Ovary (tissue), 9 donors: Measurements from ENCODE around the gene MYT1. TPM values are rescaled to one million over a fixed set of nuclear protein-coding genes. Genes with fewer than 3 reads are reported as not detected.

ENCODE experiments used
- DNase-seq, 5 donors: peaks; one replicate each; pipeline ENCODE4 v3.0.0-alpha.2; 2019 to 2020
- H3K27ac ChIP-seq, 2 donors: fragments of 200-600 bp; one replicate each; pipeline versions ENCODE4 v1.5.1 to v1.8.0; 2019 to 2022
- H3K27me3 ChIP-seq: fragments of 200-600 bp; one replicate; pipeline ENCODE4 v1.8.0; 2022
- H3K36me3 ChIP-seq: fragments of 200-600 bp; sonication (generic); one replicate; pipeline ENCODE4 v1.5.1; 2019
- H3K4me1 ChIP-seq: one replicate; pipeline ENCODE4 v1.8.1; 2013; ENCODE audit warnings: mild to moderate bottlenecking, moderate library complexity; ENCODE audit not compliant: insufficient read depth
- H3K4me3 ChIP-seq: fragments of 200-600 bp; sonication (generic); one replicate; pipeline ENCODE4 v1.5.1; 2017
- H3K9me3 ChIP-seq, 2 donors: fragments of 200-600 bp in 1 of 2; sonication (generic) in 1 of 2; one replicate each; pipeline versions ENCODE4 v1.5.1 to v1.8.1; 2013 to 2019; ENCODE audit warnings: mild to moderate bottlenecking in 1 of 2, moderate library complexity in 1 of 2
- CTCF ChIP-seq, 3 donors: fragments of 450-650 bp in 2 of 3; fragments of 200-600 bp in 1 of 3; IDR thresholded peaks; one replicate each; pipeline versions ENCODE4 v1.5.1 to v1.8.0; 2016 to 2022; ENCODE audit warnings: antibody characterized with exemption in 3 of 3, mild to moderate bottlenecking in 1 of 3
- EP300 ChIP-seq: sonication (generic); formaldehyde crosslinking; IDR thresholded peaks from one replicate; pipeline ENCODE4 v1.6.1; 2017; ENCODE audit warnings: antibody characterized with exemption
- POLR2A ChIP-seq: fragments of 450-650 bp; IDR thresholded peaks from one replicate; pipeline ENCODE4 v1.6.1; 2017; ENCODE audit warnings: antibody characterized with exemption, mild to moderate bottlenecking, moderate library complexity
- WGBS, 3 donors: extraction: QIAGEN DNeasy Blood & Tissue Kit in 1 of 3; methylation state at CpG; one replicate each; pipeline versions ENCODE4 v1.1.5 to v1.1.7; 2013 to 2017; 5-methylcytosine and 5-hydroxymethylcytosine counted together
- intact Hi-C, 4 donors: fragments of 100-400 bp; cut with DNase I; formaldehyde crosslinking; loops; one replicate each; pipeline versions ENCODE4 v1.11.0 to v1.15.1; 2022 to 2023
- polyA plus RNA-seq, 2 donors: library from polyadenylated mRNA; stranded (reverse); fragments of 200-250 nt in 1 of 2; fragments of 350-450 nt in 1 of 2; fragmentation: Illumina TruSeq in 1 of 2; extraction: RNeasy Lipid Tissue Mini Kit (QIAGEN cat#74804) in 1 of 2; gene quantifications; one replicate each; pipeline ENCODE4 v1.2.3, GENCODE V29; 2013 to 2014
- total RNA-seq, 7 donors: library from RNA; depleted of rRNA in 2 of 7; stranded (reverse); fragments of >200 nt in 2 of 7; fragmentation: NEBNext Ultra II Directional in 3 of 7; extraction: Animal tissue kit (Norgen Biotek cat#: 25700) in 3 of 7; gene quantifications; one replicate each; pipeline versions ENCODE4 v1.1.0 to v1.2.4, GENCODE V29; 2016 to 2023
- donor health status: DM: no; HTN: no; CAD: no; lungs with moderate emphysema.
- donor health status: DM: no; HTN: no; CAD: no.
- donor health status: Bipolar disorder and iron deficiency.
- donor health status: DM: yes; HTN: yes; CAD: no.
- donor health status: DM: no; HTN: no; CAD: no.
- donor health status: DM: yes; HTN: yes; CAD: no.

MYT1 gene
- total and polyA plus RNA-seq, 9 donors, result 0.05 to 0.25 (median 0.13) TPM; not detected in 1

- no peaks in the 10 kb centered on the region for H3K27me3 ChIP-seq
- intact Hi-C loops, result no loop called here
- no peak for TF ChIP-seq CTCF (IDR thresholded peaks at IDR 0.05)
- no peak for TF ChIP-seq POLR2A
- TF ChIP-seq EP300, result no peak
- H3K27ac ChIP-seq, result no peak overlapping the region
- peaks cover 14% of the 10 kb centered on the region for H3K4me1 ChIP-seq
- H3K4me3 ChIP-seq, result no peak overlapping the region
- DNase-seq, result no peak
- WGBS, 3 donors, result 82 to 84% (median 83%) methylated on average over 3 of the region's 3 CpGs
- H3K36me3 ChIP-seq, result no peaks in the 10 kb centered on the region
- H3K9me3 ChIP-seq, result no peaks in the 10 kb centered on the region
Observed at GRCh38 chr20:64216036-64216435, 51.8 kb downstream of the MYT1 start.

- WGBS, 3 donors, result 86 to 89% (median 88%) methylated on average over 11 of the region's 11 CpGs
- Histone ChIP-seq H3K9me3 (no peaks in the 10 kb centered on the region), H3K4me1 (peaks cover 14% of the 10 kb centered on the region), H3K27ac (no peak overlapping the region), H3K36me3 (no peaks in the 10 kb centered on the region), H3K4me3 (no peak overlapping the region), H3K27me3 (no peaks in the 10 kb centered on the region)
- no peak for DNase-seq
- no peak for TF ChIP-seq EP300
- no peak for TF ChIP-seq CTCF (IDR thresholded peaks at IDR 0.05)
- no peak for TF ChIP-seq POLR2A
- intact Hi-C loops, result no loop called here
Observed at GRCh38 chr20:64216910-64217309, 52.7 kb downstream of the MYT1 start.

GRCh38 chr20:64217539-64218221, 53.4 kb downstream of the MYT1 start:
- Histone ChIP-seq H3K4me3 (no peak overlapping the region), H3K9me3 (no peaks in the 10 kb centered on the region), H3K27me3 (no peaks in the 10 kb centered on the region), H3K27ac (no peak overlapping the region), H3K36me3 (no peaks in the 10 kb centered on the region), H3K4me1 (peaks cover 13% of the 10 kb centered on the region)
- intact Hi-C loops, result no loop called here
- WGBS, 3 donors, result 73 to 80% (median 79%) methylated on average over 13 of the region's 13 CpGs
- TF ChIP-seq POLR2A (no peak), CTCF (IDR thresholded peaks at IDR 0.05) (no peak), EP300 (no peak)
- no peak for DNase-seq

GRCh38 chr20:64219202-64219601, 55.0 kb downstream of the MYT1 start:
- no peaks in the 10 kb centered on the region for H3K27me3 ChIP-seq
- no peak overlapping the region for H3K27ac ChIP-seq
- TF ChIP-seq POLR2A, result no peak
- TF ChIP-seq CTCF (IDR thresholded peaks at IDR 0.05), result no peak
- TF ChIP-seq EP300, result no peak
- H3K9me3 ChIP-seq, result no peaks in the 10 kb centered on the region
- 78 to 82% (median 81%) methylated on average over 12 of the region's 12 CpGs for WGBS, 3 donors
- DNase-seq, result no peak
- intact Hi-C loops, result no loop called here
- H3K4me3 ChIP-seq, result no peak overlapping the region
- no peaks in the 10 kb centered on the region for H3K36me3 ChIP-seq
- H3K4me1 ChIP-seq, result peaks cover 6% of the 10 kb centered on the region
